Body of pancreas (tissue), 4 donors: Measurements from ENCODE around the gene DYRK3. TPM values are rescaled to one million over a fixed set of nuclear protein-coding genes. Genes with fewer than 3 reads are reported as not detected.

Experiments
- ATAC-seq: fragments of 150-250 bp; one replicate; pipeline ENCODE4 v1.9.1; 2016
- DNase-seq, 4 donors: peaks; one replicate each; pipeline ENCODE4 v3.0.0-alpha.2; 2019
- H3K27ac ChIP-seq, 4 donors: fragments of 200-600 bp; sonication (generic); 1 replicate in 3 of 4; 2 replicates in 1 of 4; pipeline versions ENCODE4 v1.5.1 to v1.6.1; 2016 to 2019; ENCODE audit warnings: mild to moderate bottlenecking in 1 of 4, mixed read lengths in 1 of 4, moderate library complexity in 1 of 4
- H3K27me3 ChIP-seq, 2 donors: fragments of 200-600 bp; sonication (generic); one replicate each; pipeline ENCODE4 v1.6.0; 2016; ENCODE audit warnings: mild to moderate bottlenecking in 1 of 2
- H3K36me3 ChIP-seq, 2 donors: fragments of 200-600 bp; sonication (generic); replicated peaks in 1 of 2; 2 replicates each; pipeline ENCODE4 v1.5.1; 2016; ENCODE audit warnings: low read depth in 2 of 2; ENCODE audit not compliant: insufficient read depth in 1 of 2
- H3K4me1 ChIP-seq: fragments of 200-600 bp; sonication (generic); one replicate; pipeline ENCODE4 v1.6.0; 2016
- H3K4me3 ChIP-seq, 2 donors: fragments of 200-600 bp; sonication (generic); 1 replicate in 1 of 2; 2 replicates in 1 of 2; pipeline ENCODE4 v1.5.1; 2016 to 2019
- H3K9me3 ChIP-seq, 3 donors: fragments of 200-600 bp; sonication (generic); 1 replicate in 2 of 3; 2 replicates in 1 of 3; pipeline ENCODE4 v1.5.1; 2016
- CTCF ChIP-seq, 7 experiments: fragments of 450-650 bp in 4 of 7; fragments of 200-600 bp in 3 of 7; sonication (generic) in 3 of 7; IDR thresholded peaks; one replicate each; pipeline ENCODE4 v1.5.1; 2016 to 2019; ENCODE audit warnings: antibody characterized with exemption in 7 of 7
- POLR2A ChIP-seq, 3 donors: fragments of 450-650 bp; IDR thresholded peaks; one replicate each; pipeline ENCODE4 v1.6.1; 2016; ENCODE audit warnings: antibody characterized with exemption in 3 of 3, mild to moderate bottlenecking in 2 of 3
- WGBS, 2 donors: methylation state at CpG; one replicate each; pipeline ENCODE4 v1.1.5; 2017; 5-methylcytosine and 5-hydroxymethylcytosine counted together
- intact Hi-C: fragments of 100-400 bp; cut with DNase I; formaldehyde crosslinking; loops from one replicate; pipeline ENCODE4 v1.15.1; 2023
- total RNA-seq, 2 donors: library from RNA; depleted of rRNA; stranded (reverse); fragments of >200 nt; gene quantifications; one replicate each; pipeline ENCODE4 v1.1.0, GENCODE V29; 2016

DYRK3 gene
- total RNA-seq, 2 donors from 2014 or later: 1.6 to 4.7 TPM

- Histone ChIP-seq H3K4me3 (no peak overlapping the region), H3K4me1 (peaks cover 19% of the 10 kb centered on the region), H3K36me3 (no peaks in the 10 kb centered on the region), H3K27ac (peak overlapping the region in 1 of 4 donors; percentile 32), H3K9me3 (no peaks in the 10 kb centered on the region), H3K27me3 (no peaks in the 10 kb centered on the region)
- WGBS, 2 donors: 40 to 53% methylated on average over 6 of the region's 6 CpGs
- TF ChIP-seq POLR2A (IDR thresholded peaks at IDR 0.05) (no peak), CTCF (IDR thresholded peaks at IDR 0.05) (no peak)
- no peak for ATAC-seq
- no peak for DNase-seq
- intact Hi-C loops: loop anchor here (5.0 to 10.0 kb wide), 2 partner anchors 32 to 170 kb away; no protein-coding TSS in a partner anchor
Measured at GRCh38 chr1:206664740-206665139, 29.4 kb downstream of the DYRK3 start.

GRCh38 chr1:206666031-206666561, 30.8 kb downstream of the DYRK3 start:
- Histone ChIP-seq H3K36me3 (no peaks in the 10 kb centered on the region), H3K4me3 (no peak overlapping the region), H3K27ac (no peak overlapping the region), H3K27me3 (no peaks in the 10 kb centered on the region), H3K4me1 (peaks cover 13% of the 10 kb centered on the region), H3K9me3 (no peaks in the 10 kb centered on the region)
- TF ChIP-seq CTCF (IDR thresholded peaks at IDR 0.05) (no peak), POLR2A (IDR thresholded peaks at IDR 0.05) (no peak)
- DNase-seq (no peak), ATAC-seq (no peak)
- WGBS, 2 donors: 83 to 92% methylated on average over 3 of the region's 3 CpGs
- intact Hi-C loops: loop anchor here (5.0 to 10.0 kb wide), 2 partner anchors 34 to 171 kb away; no protein-coding TSS in a partner anchor

- 54 to 65% methylated on average over 5 of the region's 5 CpGs for WGBS, 2 donors
- intact Hi-C loops: loop anchor here (5.0 to 10.0 kb wide), 2 partner anchors 35 to 172 kb away; no protein-coding TSS in a partner anchor
- peak overlapping the region in 3 of 4 donors; percentile 19 to 32 (median 28) for H3K27ac ChIP-seq
Measured at GRCh38 chr1:206666954-206667665, 31.8 kb downstream of the DYRK3 start.

GRCh38 chr1:206668351-206668750, 33.0 kb downstream of the DYRK3 start:
- H3K4me3 ChIP-seq: no peak overlapping the region
- TF ChIP-seq CTCF (IDR thresholded peaks at IDR 0.05) (no peak), POLR2A (IDR thresholded peaks at IDR 0.05) (no peak)
- WGBS, 2 donors: 47% methylated on average over 2 of the region's 2 CpGs
- peaks cover 13% of the 10 kb centered on the region for H3K4me1 ChIP-seq
- no peak overlapping the region for H3K27ac ChIP-seq
- ATAC-seq: no peak
- H3K27me3 ChIP-seq: no peaks in the 10 kb centered on the region
- H3K9me3 ChIP-seq: no peaks in the 10 kb centered on the region
- no peaks in the 10 kb centered on the region for H3K36me3 ChIP-seq
- intact Hi-C loops: loop anchor here (5.0 to 10.0 kb wide), 2 partner anchors 36 to 174 kb away; no protein-coding TSS in a partner anchor
- no peak for DNase-seq

More at GRCh38 chr1:206666954-206667665, 31.8 kb downstream of the DYRK3 start:
- H3K4me1 ChIP-seq: peaks cover 13% of the 10 kb centered on the region
- DNase-seq (no peak), ATAC-seq (peak; percentile 22)
- H3K9me3 ChIP-seq: no peaks in the 10 kb centered on the region
- TF ChIP-seq CTCF (IDR thresholded peaks at IDR 0.05): no peak
- no peak for TF ChIP-seq POLR2A (IDR thresholded peaks at IDR 0.05)
- no peaks in the 10 kb centered on the region for H3K36me3 ChIP-seq
- H3K4me3 ChIP-seq: no peak overlapping the region
- H3K27me3 ChIP-seq: no peaks in the 10 kb centered on the region
